Measurements from ENCODE around the gene PRKN. TPM values are rescaled to one million over a fixed set of nuclear protein-coding genes. Genes with fewer than 3 reads are reported as not detected.

The PRKN gene
- total RNA-seq, 1 experiment from 2014 or later: 2.0 TPM

- Histone ChIP-seq H3K4me2 (ENCODE audit: insufficient read depth, insufficient read length, low read length) (no peak overlapping the region), H2BK120ac (ENCODE audit: low read depth, low read length, poor library complexity, severe bottlenecking) (no peak overlapping the region), H3K79me1 (ENCODE audit: insufficient read depth, low read depth, low read length, poor library complexity, severe bottlenecking) (no peaks in the 10 kb centered on the region), H2BK20ac (ENCODE audit: low read depth, low read length, poor library complexity, severe bottlenecking) (no peak overlapping the region), H2BK12ac (ENCODE audit: insufficient read length, low read depth, low read length) (no peak overlapping the region), H3K9ac (ENCODE audit: extremely low read depth, insufficient read length, low read length) (no peak overlapping the region), H3K27me3 (ENCODE audit: insufficient read depth, low read length) (no peaks in the 10 kb centered on the region), H3K56ac (ENCODE audit: insufficient read length, low read depth, low read length) (no peak overlapping the region), H2AK5ac (ENCODE audit: insufficient read length, low read length) (no peak overlapping the region), H3K18ac (ENCODE audit: insufficient read length, low read depth, low read length) (no peak overlapping the region), H3K4ac (ENCODE audit: low read depth, low read length) (no peak overlapping the region), H3K23ac (ENCODE audit: insufficient read length, low read depth, low read length) (no peak overlapping the region), H3T11ph (ENCODE audit: low read length) (no peak overlapping the region), H3K79me2 (ENCODE audit: insufficient read depth, low read length) (no peaks in the 10 kb centered on the region), H4K20me1 (ENCODE audit: control insufficient read depth, insufficient read depth, insufficient read length) (no peaks in the 10 kb centered on the region), H2AFZ (ENCODE audit: low read length) (no peak overlapping the region), H4K8ac (replicated peaks; ENCODE audit: insufficient read length, low read depth, low read length) (no peak overlapping the region), H3K23me2 (ENCODE audit: insufficient read length, low read depth, low read length, poor library complexity, severe bottlenecking) (no peaks in the 10 kb centered on the region), H2BK15ac (ENCODE audit: low read depth, low read length) (no peak overlapping the region), H3K14ac (ENCODE audit: insufficient read depth, low read length) (0 out of 2 replicates have a peak overlapping the region, but pooled peaks have one; percentile 49), H2BK5ac (ENCODE audit: insufficient read length, low read length) (no peak overlapping the region), H3K9me3 (ENCODE audit: control insufficient read depth, low read depth, low read length) (no peaks in the 10 kb centered on the region), H3K27ac (ENCODE audit: insufficient read length, low read depth, low read length) (no peak overlapping the region), H3K4me1 (ENCODE audit: insufficient read depth, low read length) (peaks cover 3% of the 10 kb centered on the region; the same call in 1 of the 2 replicates), H4K5ac (ENCODE audit: insufficient read length, low read depth, low read length) (no peak overlapping the region), H4K91ac (ENCODE audit: insufficient read length, low read depth, low read length) (no peak overlapping the region)
- peaks cover 30 to 43% of the 10 kb centered on the region in 2 experiments for H3K4me1 Mint-ChIP-seq
- WGBS (ENCODE audit: extremely low coverage, insufficient read length, low lambda C conversion rate): no CpG with 5 or more reads among the region's 15 CpGs
- H3K36me3 Mint-ChIP-seq (ENCODE audit: insufficient read depth in 1 of 3, low read depth in 3 of 3): no peaks in the 10 kb centered on the region
- H3K9me3 Mint-ChIP-seq: no peaks in the 10 kb centered on the region
- TF ChIP-seq CTCF (conservative IDR thresholded peaks at IDR 0.05): peak; percentile 71
- no peak for DNase-seq
- H3K27ac Mint-ChIP-seq: no peak overlapping the region
- no peak overlapping the region for H3K4me3 Mint-ChIP-seq
- no peaks in the 10 kb centered on the region for H3K27me3 Mint-ChIP-seq (ENCODE audit: low read depth)
These were observed 890.7 kb downstream of the PRKN start for GRCh38 chr6:161836643-161837448.
